SKM-1 (cell line): ENCODE data around the gene USP53.
"Not testable (repeated sequence)": the region's sequence is repeated elsewhere in the genome, so short reads cannot be mapped to it uniquely, and the experiment has no call there.

Experiments used
- DNase-seq: peaks from one replicate; lab custom pipeline; 2025; ENCODE audit not compliant: unreplicated experiment; lab: John Stamatoyannopoulos, UW

USP53 gene

DNA sequence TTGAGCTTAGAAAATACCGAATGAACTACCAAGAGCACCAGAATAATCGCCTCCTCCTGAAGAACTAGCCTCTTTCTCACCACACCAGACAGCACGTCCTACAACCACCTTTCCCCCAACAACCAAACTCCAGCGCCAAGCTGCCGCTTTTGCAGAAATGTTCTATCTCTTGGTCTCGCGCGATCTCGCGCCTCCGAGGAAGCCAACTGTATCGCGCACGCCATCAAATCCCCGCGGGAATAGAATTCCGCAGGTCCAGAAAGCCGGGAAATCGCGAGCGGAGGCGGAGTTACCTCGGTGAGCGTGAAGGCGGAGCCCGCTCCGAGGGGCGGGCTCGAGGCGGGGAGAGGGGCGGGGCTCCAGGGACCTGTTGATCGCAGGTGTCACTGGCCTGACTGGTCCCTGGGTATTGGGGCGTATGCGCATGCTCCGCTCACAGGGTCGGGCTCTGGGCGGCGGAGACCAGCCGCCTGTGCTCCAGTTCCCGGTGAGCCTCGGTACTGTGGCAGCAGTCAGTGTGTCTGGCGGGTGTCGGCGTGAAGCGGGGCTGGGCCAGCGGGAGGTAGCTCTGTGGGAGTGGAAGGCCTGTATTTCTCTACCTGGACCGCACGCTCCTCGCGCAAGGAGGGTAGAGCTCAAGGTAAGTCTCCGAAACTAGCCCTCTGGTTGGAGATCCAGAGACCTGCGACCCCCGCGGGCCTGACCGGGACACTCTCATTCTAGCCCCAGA, at the start of gene USP53:
Gene USP53 (plus strand): TSS at position 480 of the 730 bp plus-strand sequence. CDS start 27,047 bp downstream, outside the sequence.
- DNase-seq = peak; percentile 84

GRCh38 chr4:119165767-119166166, 46.7 kb upstream of the USP53 start:
- no peak for DNase-seq

- no peak for DNase-seq
Measured at GRCh38 chr4:119170195-119170594, 42.3 kb upstream of the USP53 start.

- DNase-seq = no peak
Measured at GRCh38 chr4:119172223-119172622, 40.3 kb upstream of the USP53 start.

DNA sequence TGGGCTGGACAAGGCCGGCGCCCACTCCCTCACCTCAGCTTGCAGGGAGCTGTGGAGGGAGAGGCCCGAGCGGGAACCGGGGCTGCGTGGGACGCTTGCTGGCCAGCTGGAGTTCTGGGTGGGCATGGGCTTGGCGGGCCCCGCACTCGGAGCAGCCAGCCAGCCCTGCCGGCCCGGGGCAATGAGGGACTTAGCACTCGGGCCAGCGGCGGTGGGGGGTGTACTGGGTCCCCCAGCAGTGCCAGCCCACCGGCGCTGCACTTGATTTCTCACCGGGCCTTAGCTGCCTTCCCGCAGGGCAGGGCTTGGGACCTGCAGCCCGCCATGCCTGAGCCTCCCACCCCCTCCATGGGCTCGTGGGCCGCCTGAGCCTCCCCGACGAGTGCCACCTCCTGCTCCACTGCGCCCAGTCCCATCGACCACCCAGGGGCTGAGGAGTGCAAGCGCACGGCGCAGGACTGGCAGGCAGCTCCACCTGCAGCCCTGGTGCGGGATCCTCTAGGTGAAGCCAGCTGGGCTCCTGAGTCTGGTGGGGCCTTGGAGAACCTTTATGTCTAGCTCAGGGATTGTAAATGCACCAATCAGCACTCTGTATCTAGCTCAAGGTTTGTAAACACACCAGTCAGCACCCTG, 38.7 kb upstream of the USP53 start:
- DNase-seq = not testable (repeated sequence)

- DNase-seq = no peak
Measured at GRCh38 chr4:119179011-119179410, 33.5 kb upstream of the USP53 start.

- DNase-seq = no peak
Measured at GRCh38 chr4:119184128-119184527, 28.4 kb upstream of the USP53 start.

GRCh38 chr4:119189638-119190037, 22.9 kb upstream of the USP53 start:
- no peak for DNase-seq

DNA sequence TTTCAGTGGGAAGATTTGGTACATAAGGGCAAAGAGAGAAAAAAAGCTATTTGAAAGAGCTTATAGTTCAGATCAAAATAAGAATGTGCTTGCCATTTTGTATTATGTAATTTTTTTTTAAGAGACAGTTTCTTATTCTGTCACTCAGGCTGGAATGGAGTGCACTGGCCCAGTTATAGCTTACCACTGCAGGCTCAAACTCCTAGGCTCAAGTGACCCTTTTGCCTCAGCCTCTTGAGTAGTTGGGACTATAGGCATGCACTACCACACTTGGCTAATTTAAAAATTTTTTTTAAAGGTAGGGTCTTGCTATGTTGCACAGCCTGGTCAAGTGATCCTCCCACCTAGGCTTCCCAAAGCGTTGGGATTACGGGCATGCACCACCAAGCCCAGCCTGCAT, 22.2 kb upstream of the USP53 start:
- DNase-seq = no peak

- no peak for DNase-seq
Measured at GRCh38 chr4:119191505-119191904, 21.0 kb upstream of the USP53 start.

DNA sequence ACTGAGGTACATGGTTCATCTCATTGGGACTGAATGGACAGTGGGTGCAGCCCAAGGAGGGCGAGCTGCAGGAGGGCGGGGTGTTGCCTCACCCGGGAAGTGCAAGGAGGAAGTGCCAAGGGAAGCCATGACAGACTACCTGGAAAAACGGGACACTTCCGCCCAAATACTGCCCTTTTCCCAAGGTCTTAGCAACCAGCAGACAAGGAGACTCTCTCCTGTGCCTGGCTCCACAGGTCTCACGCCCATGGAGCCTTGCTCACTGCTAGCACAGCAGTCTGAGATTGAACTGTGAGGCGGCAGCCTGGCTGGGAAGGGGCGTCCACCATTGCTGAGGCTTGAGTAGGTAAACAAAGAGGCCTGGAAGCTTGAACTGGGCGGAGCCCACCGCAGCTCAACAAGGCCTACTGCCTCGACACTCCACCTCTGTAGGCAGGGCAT, 14.7 kb upstream of the USP53 start:
- no peak for DNase-seq

DNA sequence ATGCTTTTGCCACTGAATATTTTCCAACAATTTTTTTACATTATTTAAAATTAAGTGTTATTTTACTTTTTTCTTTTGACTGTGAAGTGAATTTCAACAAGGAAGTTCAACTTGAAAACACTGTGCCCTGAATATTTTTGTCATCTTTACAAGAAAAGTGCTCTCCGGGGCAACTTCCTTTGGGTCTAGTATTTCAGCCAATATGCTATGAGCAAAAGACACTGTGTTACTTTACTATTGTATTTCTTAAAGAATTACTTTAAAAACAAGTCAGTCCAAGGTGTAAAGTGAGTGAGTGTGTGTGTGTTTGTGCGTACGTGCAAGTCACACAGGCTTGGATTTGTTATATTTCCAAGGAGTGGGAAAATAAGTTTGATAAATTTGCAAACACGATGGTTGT, 7.6 kb upstream of the USP53 start:
- no peak for DNase-seq

GRCh38 chr4:119205690-119206089, 6.8 kb upstream of the USP53 start:
- no peak for DNase-seq

DNA sequence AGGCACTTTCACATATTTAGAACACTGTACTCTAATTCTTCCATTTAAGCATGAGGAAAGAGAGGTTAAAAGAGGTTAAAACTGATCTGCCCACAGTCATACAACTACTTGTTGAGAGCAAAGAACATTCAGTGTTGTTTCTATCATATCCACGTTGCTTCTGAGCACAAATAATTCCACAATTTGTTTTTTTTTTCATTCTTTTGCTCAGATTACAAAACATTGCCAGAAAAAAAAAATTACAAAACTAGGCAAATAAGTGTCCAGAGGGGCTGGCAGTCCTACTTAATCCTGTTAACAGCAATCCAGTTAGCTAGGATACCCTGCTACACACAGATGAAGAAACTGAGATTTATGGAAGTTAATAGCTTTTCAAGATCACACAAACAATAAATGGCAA, 6.3 kb upstream of the USP53 start:
- no peak for DNase-seq

DNA sequence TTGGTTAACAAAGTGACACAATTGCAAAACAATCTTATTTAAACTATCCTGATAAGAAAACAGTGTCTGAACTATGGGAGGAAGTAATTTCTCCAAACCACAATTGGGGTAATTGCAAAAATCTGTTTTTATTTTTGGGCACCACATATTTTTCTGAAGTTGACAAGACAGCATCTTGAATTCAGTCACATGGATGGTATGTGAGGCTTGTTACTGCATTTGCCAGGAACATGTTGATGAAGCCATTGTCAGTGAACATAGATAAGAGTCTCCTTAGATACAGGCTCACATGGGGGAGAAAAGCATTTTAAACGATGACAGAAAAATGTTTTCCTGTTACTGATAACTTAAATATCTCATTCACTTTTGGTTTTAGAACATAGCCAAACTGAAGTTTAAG, 5.5 kb upstream of the USP53 start:
- no peak for DNase-seq

- no peak for DNase-seq
Measured at GRCh38 chr4:119209077-119209476, 3.4 kb upstream of the USP53 start.

GRCh38 chr4:119209586-119209985, 2.9 kb upstream of the USP53 start:
- DNase-seq = no peak

DNA sequence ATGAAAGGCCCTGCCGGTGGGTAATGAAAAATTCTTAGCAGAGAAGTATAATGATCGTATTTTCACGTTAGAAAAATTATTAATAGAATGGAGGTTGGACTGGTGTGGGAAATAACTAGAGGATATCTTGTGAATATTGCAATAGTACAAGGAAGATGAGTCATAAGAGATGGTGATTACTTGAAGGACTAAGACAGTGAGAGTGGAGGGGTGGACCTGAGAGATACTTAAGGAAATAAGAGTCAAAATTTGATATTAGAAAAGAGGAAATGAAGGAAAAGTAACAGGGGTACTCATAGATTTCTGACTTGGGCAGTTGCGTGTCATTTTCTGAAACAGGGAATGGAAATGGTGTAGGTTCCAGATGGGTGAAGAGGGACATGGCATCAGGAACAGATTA, 1.7 kb upstream of the USP53 start:
- no peak for DNase-seq

DNA sequence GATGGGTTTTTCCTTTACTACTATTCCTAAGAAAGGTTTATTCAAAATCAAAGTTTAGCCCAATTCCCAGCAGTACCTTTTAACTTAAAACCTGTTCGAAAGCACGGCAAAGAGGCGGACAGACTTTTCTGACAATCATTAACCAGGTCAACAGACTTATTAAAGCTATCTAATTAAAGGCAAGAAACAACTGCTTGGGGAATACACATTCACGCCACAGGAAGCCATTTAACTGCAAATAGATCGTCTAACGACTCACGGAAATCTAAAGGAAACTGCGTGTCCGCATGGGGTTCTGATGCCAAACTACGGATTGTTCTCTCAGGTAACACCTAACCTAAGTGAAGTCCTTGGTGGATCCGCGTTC, 663 bp upstream of the USP53 start:
- DNase-seq = no peak

GRCh38 chr4:119212964-119213606, 572 bp downstream of the USP53 start:
- peak; percentile 41 for DNase-seq

DNA sequence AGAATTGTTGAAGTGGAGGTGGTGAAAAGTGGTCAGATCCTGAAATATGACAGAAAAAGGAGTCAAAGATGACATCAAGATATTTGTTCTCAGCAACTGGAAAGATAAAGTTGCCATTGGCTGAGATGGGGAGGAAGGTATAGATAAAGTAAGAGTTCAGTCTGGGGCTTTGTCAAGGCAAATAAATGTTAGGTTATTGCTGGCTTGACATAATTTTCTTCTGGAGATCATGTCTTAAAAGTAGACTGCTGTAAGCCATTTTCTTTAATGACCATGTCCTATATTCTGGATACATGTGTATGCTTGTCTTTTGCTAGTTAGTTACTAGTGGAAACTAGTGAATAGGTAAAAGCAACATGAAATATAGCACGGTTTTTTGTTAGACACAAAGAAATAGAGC, 5.6 kb downstream of the USP53 start:
- no peak for DNase-seq

GRCh38 chr4:119221412-119221811, 8.9 kb downstream of the USP53 start:
- no peak for DNase-seq
